ENCODE results near the gene ELMO1.

Gene ELMO1

GRCh38 chr7:36809510-36809909 is 639.2 kb downstream of the ELMO1 start:
- no peak overlapping the region for H3K27ac Mint-ChIP-seq
- intact Hi-C loops (cut with micrococcal nuclease), result no loop called here
- no peaks in the 10 kb centered on the region for H3K36me3 Mint-ChIP-seq (ENCODE audit: low read depth)
- no peaks in the 10 kb centered on the region for H3K9me3 Mint-ChIP-seq
- no peaks in the 10 kb centered on the region for H3K27me3 Mint-ChIP-seq
- H3K4me1 Mint-ChIP-seq (ENCODE audit: low read depth), result peaks cover 14% of the 10 kb centered on the region
- H3K4me3 Mint-ChIP-seq, result no peak overlapping the region

GRCh38 chr7:36809086-36809485 is 639.6 kb downstream of the ELMO1 start:
- Mint-ChIP-seq H3K4me3 (no peak overlapping the region), H3K27ac (no peak overlapping the region), H3K27me3 (no peaks in the 10 kb centered on the region), H3K4me1 (ENCODE audit: low read depth) (peaks cover 14% of the 10 kb centered on the region), H3K36me3 (ENCODE audit: low read depth) (no peaks in the 10 kb centered on the region), H3K9me3 (no peaks in the 10 kb centered on the region)
- intact Hi-C loops (cut with micrococcal nuclease), result no loop called here

GRCh38 chr7:36806891-36807290 is 641.8 kb downstream of the ELMO1 start:
- Mint-ChIP-seq H3K9me3 (no peaks in the 10 kb centered on the region), H3K4me1 (ENCODE audit: low read depth) (peaks cover 27% of the 10 kb centered on the region), H3K27ac (no peak overlapping the region), H3K27me3 (no peaks in the 10 kb centered on the region), H3K36me3 (ENCODE audit: low read depth) (no peaks in the 10 kb centered on the region), H3K4me3 (no peak overlapping the region)
- intact Hi-C loops (cut with micrococcal nuclease), result no loop called here
